Effector memory CD4-positive, alpha-beta T cell (primary cell): ENCODE measurements around the gene GNG11.

ENCODE experiments used
- DNase-seq, 3 donors: peaks; one replicate each; pipeline ENCODE4 v3.0.0-alpha.2; 2020
- H3K27ac ChIP-seq: 2 replicates; pipeline ENCODE4 v1.7.0; 2013; ENCODE audit warnings: mild to moderate bottlenecking, low read length, moderate library complexity; ENCODE audit not compliant: insufficient read depth, poor library complexity, severe bottlenecking
- H3K27me3 ChIP-seq: replicated peaks from 2 replicates; pipeline ENCODE4 v1.7.0; 2013; ENCODE audit warnings: mild to moderate bottlenecking, low read length; ENCODE audit not compliant: insufficient read depth, control insufficient read depth, poor library complexity, severe bottlenecking
- H3K36me3 ChIP-seq: 2 replicates; pipeline ENCODE4 v1.7.0; 2013; ENCODE audit warnings: mild to moderate bottlenecking, low read length, moderate library complexity; ENCODE audit not compliant: control insufficient read depth, insufficient read depth
- H3K4me1 ChIP-seq: 2 replicates; pipeline ENCODE4 v1.7.0; 2013; ENCODE audit warnings: low read length, mild to moderate bottlenecking; ENCODE audit not compliant: control insufficient read depth, insufficient read depth, poor library complexity, severe bottlenecking
- H3K4me3 ChIP-seq: 2 replicates; pipeline ENCODE4 v1.7.0; 2013; ENCODE audit warnings: low read length, low read depth, mild to moderate bottlenecking; ENCODE audit not compliant: insufficient read depth, poor library complexity, severe bottlenecking
- H3K9me3 ChIP-seq: 2 replicates; pipeline ENCODE4 v1.7.0; 2013; ENCODE audit warnings: mild to moderate bottlenecking, low read length, moderate library complexity; ENCODE audit not compliant: control insufficient read depth

GNG11 gene

DNA sequence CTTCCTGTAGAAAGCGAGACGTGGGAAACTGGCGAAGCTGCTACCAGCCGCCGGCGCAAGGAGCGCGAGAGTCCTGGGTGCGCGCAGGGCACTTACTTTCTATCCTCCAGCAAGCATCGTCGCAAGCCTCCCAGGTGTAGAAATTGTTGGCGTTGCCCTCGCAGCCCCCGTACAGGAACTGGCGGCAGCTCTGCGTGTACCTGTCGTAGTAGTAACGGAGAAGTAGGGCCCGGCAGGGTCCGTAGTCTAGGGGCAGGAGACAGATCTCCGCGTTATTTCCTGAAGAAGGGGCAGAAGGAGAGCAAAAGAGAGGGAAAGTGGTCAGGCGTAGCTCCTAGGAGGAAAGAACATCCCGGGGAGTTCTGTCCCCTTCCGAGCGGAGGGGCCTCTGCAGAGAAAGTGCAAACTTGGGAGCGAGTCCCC is 31.5 kb upstream of the GNG11 start:
- Histone ChIP-seq H3K4me3 (no peak overlapping the region), H3K27ac (no peak overlapping the region), H3K4me1 (no peaks in the 10 kb centered on the region), H3K9me3 (no peaks in the 10 kb centered on the region), H3K36me3 (no peaks in the 10 kb centered on the region), H3K27me3 (peaks cover 4% of the 10 kb centered on the region)
- DNase-seq: no peak

DNA sequence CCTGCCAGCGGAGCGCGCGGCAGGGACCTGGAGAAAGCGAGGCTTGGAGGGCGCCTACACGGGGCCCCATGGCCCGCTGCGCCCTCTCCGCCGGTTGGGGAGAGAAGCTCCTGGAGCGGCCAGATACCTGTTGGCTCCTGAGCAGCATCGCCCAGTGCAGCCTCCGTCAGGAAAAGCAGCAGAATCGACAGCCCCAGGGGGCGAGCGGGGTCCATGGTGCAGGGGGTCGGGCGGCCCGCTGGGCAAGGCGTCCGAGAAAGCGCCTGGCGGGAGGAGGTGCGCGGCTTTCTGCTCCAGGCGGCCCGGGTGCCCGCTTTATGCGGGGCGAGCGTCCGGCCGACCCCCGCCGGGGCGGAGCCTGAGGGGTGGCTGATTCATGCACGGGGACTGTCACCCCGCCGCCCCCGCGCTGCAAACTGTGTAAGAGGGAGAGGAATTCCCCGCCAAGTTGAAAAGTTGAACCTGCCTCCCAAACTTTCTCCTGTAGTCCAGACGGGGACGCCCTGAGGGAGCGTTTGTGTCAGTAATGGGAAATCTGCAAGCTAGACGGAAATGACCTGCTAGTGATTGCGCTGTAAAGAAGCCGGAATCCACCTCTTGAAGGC is 31.0 kb upstream of the GNG11 start, which contains the start of gene TFPI2:
Gene TFPI2, minus strand, starts transcription at position 290 of the 605 bp plus-strand sequence. Its CDS starts 75 bp downstream, at position 215.
- H3K4me3 ChIP-seq: no peak within 1 kb of the TSS
- no peak within 1 kb of the TSS for H3K27ac ChIP-seq
- H3K27me3 ChIP-seq: peaks cover 4% of the 10 kb centered on the region
- DNase-seq: no peak
- H3K4me1 ChIP-seq: no peaks in the 10 kb centered on the region
- H3K36me3 ChIP-seq: no peaks in the 10 kb centered on the region
- no peaks in the 10 kb centered on the region for H3K9me3 ChIP-seq

DNA sequence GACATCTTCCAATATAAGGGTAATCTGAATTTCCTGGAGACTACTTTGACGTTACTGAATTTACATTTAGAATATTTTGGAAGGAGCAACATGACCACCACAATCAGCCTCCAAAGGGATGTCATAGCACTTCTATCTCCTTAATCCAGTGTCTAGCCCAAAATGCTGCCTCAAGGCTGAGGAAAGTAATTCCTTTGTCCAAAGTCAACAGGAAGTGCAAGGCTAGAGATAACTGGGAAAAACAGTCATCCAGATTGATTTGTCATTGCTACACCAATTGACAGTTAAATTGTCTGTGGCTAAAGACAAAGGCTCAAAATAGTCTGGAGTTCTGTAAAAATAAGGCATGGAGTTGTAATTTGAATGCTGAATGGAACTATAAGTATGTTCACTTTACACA is 27.1 kb upstream of the GNG11 start:
- no peaks in the 10 kb centered on the region for H3K9me3 ChIP-seq
- no peak overlapping the region for H3K4me3 ChIP-seq
- no peak for DNase-seq
- no peaks in the 10 kb centered on the region for H3K4me1 ChIP-seq
- peaks cover 4% of the 10 kb centered on the region for H3K27me3 ChIP-seq
- H3K27ac ChIP-seq: no peak overlapping the region
- no peaks in the 10 kb centered on the region for H3K36me3 ChIP-seq

DNA sequence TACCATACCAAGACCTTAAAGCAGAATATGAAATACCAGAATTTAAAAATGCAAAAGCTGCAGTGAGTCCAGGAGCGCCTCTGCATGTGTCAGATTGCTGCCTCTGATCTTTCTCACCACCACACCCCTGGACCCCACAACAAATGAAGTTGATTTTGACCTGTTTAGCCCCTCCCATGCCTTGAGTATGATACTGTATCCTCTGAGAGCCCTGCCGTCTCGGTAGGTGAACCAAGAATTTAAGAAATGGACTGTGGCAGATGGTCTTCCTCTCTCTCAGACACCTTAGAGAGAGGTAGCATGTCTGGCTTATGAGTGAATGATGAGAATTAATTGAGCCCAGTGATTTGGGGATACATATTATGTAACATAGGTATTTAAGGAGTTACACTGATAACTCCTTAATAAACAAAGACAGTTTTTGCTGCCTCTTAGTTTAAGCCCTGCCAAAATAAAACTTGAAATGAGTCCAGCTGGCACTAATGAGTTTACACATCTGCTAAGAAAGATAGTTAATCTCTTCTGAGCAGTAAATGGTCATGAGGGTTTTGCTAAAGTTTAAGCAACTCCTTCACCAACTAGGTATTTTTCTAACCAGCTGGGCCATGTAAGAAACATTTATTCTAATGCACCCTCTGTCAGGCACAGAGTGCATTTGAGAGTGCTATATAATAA is 26.4 kb upstream of the GNG11 start:
- peaks cover 2% of the 10 kb centered on the region for H3K27me3 ChIP-seq
- H3K27ac ChIP-seq: no peak overlapping the region
- no peaks in the 10 kb centered on the region for H3K9me3 ChIP-seq
- no peaks in the 10 kb centered on the region for H3K4me1 ChIP-seq
- DNase-seq: no peak
- H3K36me3 ChIP-seq: no peaks in the 10 kb centered on the region
- H3K4me3 ChIP-seq: no peak overlapping the region

DNA sequence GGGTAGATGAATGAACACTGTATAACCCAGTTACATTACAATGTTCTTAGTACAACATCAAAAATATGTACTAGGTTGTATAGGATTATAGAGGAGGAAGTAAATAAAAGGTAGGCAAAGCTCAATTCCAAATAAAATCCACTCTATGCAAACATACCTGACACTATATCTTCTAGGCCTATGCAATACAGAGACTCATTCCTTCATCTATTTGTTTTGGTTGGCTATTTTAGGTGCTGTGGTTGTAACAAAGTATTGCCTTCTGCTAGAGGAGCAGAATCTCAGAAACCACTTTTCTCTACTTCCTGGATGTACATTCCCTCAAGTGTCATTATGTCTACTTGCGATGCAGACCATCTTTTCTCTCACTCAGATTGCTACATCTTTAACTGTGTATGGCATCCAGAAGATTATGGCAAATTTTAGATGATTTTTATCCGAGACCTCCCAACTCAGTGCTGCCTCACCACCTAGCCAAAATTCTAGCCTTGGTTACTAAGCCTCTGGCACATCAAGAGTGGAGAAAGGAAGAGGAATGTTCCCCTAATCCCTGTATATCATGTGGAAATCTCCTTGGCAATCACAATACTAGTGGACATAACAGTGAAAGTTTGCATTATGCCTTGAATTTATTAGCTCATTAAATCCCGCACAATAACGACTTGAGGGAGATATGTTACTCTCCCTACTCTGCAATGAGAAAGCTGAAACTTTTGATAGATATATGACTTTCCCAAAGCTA is 25.5 kb upstream of the GNG11 start:
- Histone ChIP-seq H3K27ac (no peak overlapping the region), H3K27me3 (no peaks in the 10 kb centered on the region), H3K4me3 (no peak overlapping the region), H3K36me3 (no peaks in the 10 kb centered on the region), H3K9me3 (no peaks in the 10 kb centered on the region), H3K4me1 (no peaks in the 10 kb centered on the region)
- DNase-seq: no peak

DNA sequence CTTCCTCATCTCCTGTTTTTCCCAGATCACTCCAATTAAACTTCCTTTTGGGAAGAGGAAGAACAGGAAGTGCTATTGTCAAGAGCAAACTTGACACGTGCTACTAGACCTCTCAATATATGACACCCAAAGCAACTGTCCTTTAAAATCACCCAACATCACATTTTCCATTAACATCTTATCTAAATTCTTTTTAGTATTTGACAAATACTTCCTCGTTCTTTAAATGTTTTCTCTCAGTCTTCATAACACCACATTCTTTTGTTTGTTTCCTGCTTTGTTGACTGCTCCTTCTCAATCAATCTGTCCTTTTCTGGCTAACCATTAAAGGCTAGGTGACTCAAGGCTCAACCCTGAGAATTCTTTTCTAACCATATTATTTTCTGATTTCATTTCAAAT is 23.9 kb upstream of the GNG11 start:
- Histone ChIP-seq H3K4me1 (no peaks in the 10 kb centered on the region), H3K27ac (no peak overlapping the region), H3K4me3 (no peak overlapping the region), H3K27me3 (no peaks in the 10 kb centered on the region), H3K9me3 (no peaks in the 10 kb centered on the region), H3K36me3 (no peaks in the 10 kb centered on the region)
- DNase-seq: no peak

DNA sequence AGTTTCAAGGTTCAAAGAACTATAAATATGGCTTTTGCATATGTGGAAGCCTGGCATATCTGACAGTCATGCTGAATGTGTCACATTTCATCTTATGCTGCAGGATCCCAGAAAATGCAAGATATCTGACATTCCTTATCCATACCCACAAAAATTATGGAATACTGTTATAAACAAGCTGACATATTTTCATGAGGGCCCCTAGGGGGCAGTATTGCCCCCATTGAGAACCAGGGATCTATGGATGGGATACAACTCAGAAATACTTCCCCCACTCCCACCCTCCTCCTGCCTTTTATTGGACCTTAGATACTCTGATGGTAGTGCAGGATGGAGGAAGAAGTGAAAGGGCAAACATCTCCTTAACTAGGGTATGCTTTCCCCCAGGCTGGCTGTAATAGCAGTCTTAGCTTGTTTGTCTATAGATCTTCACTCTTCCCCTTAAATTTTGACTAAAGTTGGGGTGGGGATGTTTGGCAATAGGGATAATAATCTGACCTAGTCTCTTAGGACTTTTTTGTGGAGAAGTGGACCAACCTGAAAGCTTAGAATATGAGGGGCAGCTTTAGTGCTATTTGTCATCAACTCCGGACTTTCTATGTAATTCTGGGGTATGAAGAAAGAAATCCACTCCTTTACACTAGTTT is 18.6 kb upstream of the GNG11 start:
- DNase-seq: no peak
- H3K36me3 ChIP-seq: no peaks in the 10 kb centered on the region
- no peaks in the 10 kb centered on the region for H3K4me1 ChIP-seq
- H3K27ac ChIP-seq: no peak overlapping the region
- H3K9me3 ChIP-seq: no peaks in the 10 kb centered on the region
- H3K4me3 ChIP-seq: no peak overlapping the region
- no peaks in the 10 kb centered on the region for H3K27me3 ChIP-seq

DNA sequence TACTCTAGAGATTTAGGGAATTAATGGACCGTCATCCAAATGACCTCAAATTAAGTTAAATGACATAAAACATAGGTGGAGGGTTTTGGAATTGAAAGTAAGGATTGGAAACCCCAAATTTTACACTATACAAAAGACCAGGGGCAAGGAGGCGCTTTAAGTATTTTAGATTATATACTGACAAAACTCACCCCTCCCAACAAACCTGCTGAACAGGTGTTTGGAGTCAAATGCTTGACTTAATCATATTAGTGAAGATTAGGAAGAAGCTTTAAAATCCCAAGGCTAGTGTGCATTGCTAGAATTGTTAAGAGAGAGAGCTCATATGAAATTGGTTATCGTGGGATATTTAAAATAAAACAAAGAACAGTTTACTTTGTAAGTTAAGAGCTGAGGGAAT is 15.3 kb upstream of the GNG11 start, which contains the start of gene GNGT1:
Gene GNGT1, plus strand, starts transcription at position 301 of the 400 bp plus-strand sequence. CDS start 180 bp downstream, outside the sequence.
- H3K4me3 ChIP-seq: no peak within 1 kb of the TSS
- H3K9me3 ChIP-seq: no peaks in the 10 kb centered on the region
- H3K4me1 ChIP-seq: no peaks in the 10 kb centered on the region
- no peak within 1 kb of the TSS for H3K27ac ChIP-seq
- no peak for DNase-seq
- no peaks in the 10 kb centered on the region for H3K36me3 ChIP-seq
- no peaks in the 10 kb centered on the region for H3K27me3 ChIP-seq

DNA sequence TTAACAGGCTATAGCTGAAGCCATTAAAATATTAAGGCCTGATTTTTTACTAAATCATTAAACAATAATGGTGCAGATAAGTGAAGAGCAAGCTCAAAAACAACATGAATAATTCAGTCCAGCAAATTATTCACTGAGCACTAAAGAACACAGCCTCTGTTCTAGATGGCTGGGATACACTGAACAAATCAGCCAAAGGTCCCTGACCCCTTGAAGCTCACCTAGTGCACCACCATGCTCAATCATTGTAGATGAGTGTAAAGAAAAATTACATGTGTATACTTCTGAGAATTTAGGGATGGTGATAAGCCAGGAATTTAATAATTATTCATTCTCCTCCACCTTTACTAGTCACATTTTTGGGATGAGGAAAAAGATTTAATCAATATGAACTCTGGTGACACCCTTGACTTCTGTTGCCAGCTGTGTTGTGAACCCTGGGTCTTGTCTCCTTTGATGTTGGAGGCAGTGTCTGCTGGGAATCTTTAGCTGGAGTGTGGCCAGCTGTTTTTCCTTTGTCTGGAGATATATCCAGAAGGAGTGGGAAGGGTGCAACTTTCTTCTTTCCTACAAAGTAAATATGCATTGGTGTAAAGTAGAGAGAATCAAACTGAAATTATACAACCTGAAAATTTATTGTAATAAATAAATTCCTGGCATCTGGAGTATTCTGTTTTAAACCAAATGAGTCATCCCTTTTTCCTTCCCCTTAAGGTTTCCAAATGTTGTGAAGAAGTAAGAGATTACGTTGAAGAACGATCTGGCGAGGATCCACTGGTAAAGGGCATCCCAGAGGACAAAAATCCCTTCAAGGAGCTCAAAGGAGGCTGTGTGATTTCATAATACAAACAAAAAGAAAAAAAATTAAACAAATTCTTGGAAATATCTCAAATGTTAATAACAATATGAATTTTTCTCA is 11.2 kb upstream of the GNG11 start:
- Histone ChIP-seq H3K4me3 (no peak overlapping the region), H3K27ac (no peak overlapping the region), H3K27me3 (no peaks in the 10 kb centered on the region), H3K4me1 (no peaks in the 10 kb centered on the region), H3K36me3 (no peaks in the 10 kb centered on the region), H3K9me3 (no peaks in the 10 kb centered on the region)
- no peak for DNase-seq
